OCI-LY1 (cell line): ENCODE data around the gene DMAC2L.

Experiments used
- EZH2 ChIP-seq: fragments of 200-600 bp; sonication (generic), shearing (Covaris generic); IDR thresholded peaks from 2 replicates; pipeline ENCODE4 v1.8.0; 2017; ENCODE audit warnings: borderline replicate concordance, mixed run types, mild to moderate bottlenecking, antibody characterized with exemption, low read length, moderate library complexity, mixed read lengths
- TF ChIP-seq, protein P1 (sequence below): fragments of 200-600 bp; sonication (generic), shearing (Covaris generic); IDR thresholded peaks from 2 replicates; pipeline ENCODE4 v1.5.1; 2017; ENCODE audit warnings: mild to moderate bottlenecking, antibody characterized with exemption, low read length, moderate library complexity, mixed read lengths

DNA sequence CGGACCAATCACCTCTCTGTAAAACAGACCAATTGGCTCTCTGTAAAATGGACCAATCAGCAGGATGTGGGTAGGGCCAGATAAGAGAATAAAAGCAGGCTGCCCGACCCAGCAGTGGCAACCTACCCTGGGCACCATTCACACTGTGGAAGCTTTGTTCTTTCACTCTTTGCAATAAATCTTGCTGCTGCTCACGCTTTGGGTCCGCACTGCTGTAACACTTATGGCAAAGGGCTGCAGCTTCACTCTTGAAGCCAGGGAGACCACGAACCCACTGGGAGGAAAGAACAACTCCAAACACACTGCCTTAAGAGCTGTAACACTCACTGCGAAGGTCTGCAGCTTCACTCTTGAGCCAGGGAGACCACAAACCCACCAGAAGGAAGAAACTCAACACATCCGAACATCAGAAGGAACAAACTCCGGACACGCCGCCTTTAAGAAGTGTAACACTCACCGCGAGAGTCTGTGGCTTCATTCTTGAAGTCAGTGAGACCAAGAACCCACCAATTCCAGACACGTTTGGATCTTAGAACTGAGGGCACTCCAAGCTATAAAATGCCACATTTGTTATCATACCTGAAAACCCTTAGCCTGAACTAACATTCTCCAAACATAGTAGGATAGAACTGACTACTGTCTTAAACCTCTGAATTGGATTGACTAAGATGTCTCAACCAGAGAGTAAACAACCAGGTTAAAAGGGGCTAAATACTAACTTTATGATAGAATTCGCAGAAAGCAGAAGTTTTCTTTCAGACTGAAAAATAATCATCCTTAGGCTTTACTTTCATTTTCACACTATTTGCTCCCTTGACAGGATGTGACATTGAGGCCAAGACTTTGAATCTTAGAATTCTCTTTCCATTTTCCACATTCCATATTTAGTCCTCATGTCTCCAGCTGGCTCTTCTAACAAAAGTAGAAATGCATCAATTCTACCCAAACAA lies 50.9 kb downstream of the DMAC2L start:
- TF ChIP-seq, protein P1, sequence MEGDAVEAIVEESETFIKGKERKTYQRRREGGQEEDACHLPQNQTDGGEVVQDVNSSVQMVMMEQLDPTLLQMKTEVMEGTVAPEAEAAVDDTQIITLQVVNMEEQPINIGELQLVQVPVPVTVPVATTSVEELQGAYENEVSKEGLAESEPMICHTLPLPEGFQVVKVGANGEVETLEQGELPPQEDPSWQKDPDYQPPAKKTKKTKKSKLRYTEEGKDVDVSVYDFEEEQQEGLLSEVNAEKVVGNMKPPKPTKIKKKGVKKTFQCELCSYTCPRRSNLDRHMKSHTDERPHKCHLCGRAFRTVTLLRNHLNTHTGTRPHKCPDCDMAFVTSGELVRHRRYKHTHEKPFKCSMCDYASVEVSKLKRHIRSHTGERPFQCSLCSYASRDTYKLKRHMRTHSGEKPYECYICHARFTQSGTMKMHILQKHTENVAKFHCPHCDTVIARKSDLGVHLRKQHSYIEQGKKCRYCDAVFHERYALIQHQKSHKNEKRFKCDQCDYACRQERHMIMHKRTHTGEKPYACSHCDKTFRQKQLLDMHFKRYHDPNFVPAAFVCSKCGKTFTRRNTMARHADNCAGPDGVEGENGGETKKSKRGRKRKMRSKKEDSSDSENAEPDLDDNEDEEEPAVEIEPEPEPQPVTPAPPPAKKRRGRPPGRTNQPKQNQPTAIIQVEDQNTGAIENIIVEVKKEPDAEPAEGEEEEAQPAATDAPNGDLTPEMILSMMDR: no peak
- TF ChIP-seq EZH2: no peak
